ENCODE data around the gene KCNS1. TPM values are rescaled to one million over a fixed set of nuclear protein-coding genes. Genes with fewer than 3 reads are reported as not detected.

KCNS1 gene
- total RNA-seq, 4 donors from 2014 or later: 0.97 TPM; not detected in 3

GRCh38 chr20:45049438-45049837 is 51.5 kb downstream of the KCNS1 start:
- Histone ChIP-seq H3K9me3 (no peaks in the 10 kb centered on the region), H3K27ac (no peak overlapping the region), H3K4me1 (peaks cover 0 to 3% of the 10 kb centered on the region in 2 donors), H3K36me3 (no peaks in the 10 kb centered on the region), H3K4me3 (no peak overlapping the region), H3K27me3 (no peaks in the 10 kb centered on the region)
- intact Hi-C loops (cut with DNase I; ENCODE audit: low total_unique reads): no loop called here
- no peak for DNase-seq
- TF ChIP-seq CTCF (IDR thresholded peaks at IDR 0.05) (no peak), POLR2A (IDR thresholded peaks at IDR 0.05) (no peak)

GRCh38 chr20:45047581-45048119 is 53.3 kb downstream of the KCNS1 start:
- Histone ChIP-seq H3K36me3 (no peaks in the 10 kb centered on the region), H3K9me3 (no peaks in the 10 kb centered on the region), H3K4me1 (peaks cover 0 to 3% of the 10 kb centered on the region in 2 donors), H3K4me3 (no peak overlapping the region), H3K27ac (no peak overlapping the region), H3K27me3 (no peaks in the 10 kb centered on the region)
- intact Hi-C loops (cut with DNase I; ENCODE audit: low total_unique reads): no loop called here
- DNase-seq: no peak
- no peak for TF ChIP-seq POLR2A (IDR thresholded peaks at IDR 0.05)
- no peak for TF ChIP-seq CTCF (IDR thresholded peaks at IDR 0.05)

- H3K36me3 ChIP-seq: no peaks in the 10 kb centered on the region
- H3K4me3 ChIP-seq: no peak overlapping the region
- H3K27me3 ChIP-seq: no peaks in the 10 kb centered on the region
- no peak for TF ChIP-seq CTCF (IDR thresholded peaks at IDR 0.05)
- TF ChIP-seq POLR2A (IDR thresholded peaks at IDR 0.05): no peak
- no peaks in the 10 kb centered on the region for H3K4me1 ChIP-seq
- no peak overlapping the region for H3K27ac ChIP-seq
- DNase-seq: no peak
- H3K9me3 ChIP-seq: no peaks in the 10 kb centered on the region
- intact Hi-C loops (cut with DNase I; ENCODE audit: low total_unique reads): no loop called here
Measured at GRCh38 chr20:45044601-45045000, 56.3 kb downstream of the KCNS1 start.

- no peaks in the 10 kb centered on the region for H3K36me3 ChIP-seq
- intact Hi-C loops (cut with DNase I; ENCODE audit: low total_unique reads): no loop called here
- H3K4me3 ChIP-seq: no peak overlapping the region
- H3K27ac ChIP-seq: no peak overlapping the region
- no peaks in the 10 kb centered on the region for H3K4me1 ChIP-seq
- TF ChIP-seq POLR2A (IDR thresholded peaks at IDR 0.05) (no peak), CTCF (IDR thresholded peaks at IDR 0.05) (peak; percentile 62 to 79 (median 62))
- H3K9me3 ChIP-seq: no peaks in the 10 kb centered on the region
- DNase-seq: no peak
- H3K27me3 ChIP-seq: no peaks in the 10 kb centered on the region
Measured at GRCh38 chr20:45044084-45044573, 56.8 kb downstream of the KCNS1 start.

- TF ChIP-seq POLR2A (IDR thresholded peaks at IDR 0.05) (no peak), CTCF (IDR thresholded peaks at IDR 0.05) (no peak)
- no peak overlapping the region for H3K27ac ChIP-seq
- intact Hi-C loops (cut with DNase I; ENCODE audit: low total_unique reads): no loop called here
- no peak overlapping the region for H3K4me3 ChIP-seq
- no peaks in the 10 kb centered on the region for H3K9me3 ChIP-seq
- H3K27me3 ChIP-seq: no peaks in the 10 kb centered on the region
- no peak for DNase-seq
- no peaks in the 10 kb centered on the region for H3K4me1 ChIP-seq
- no peaks in the 10 kb centered on the region for H3K36me3 ChIP-seq
Measured at GRCh38 chr20:45042978-45043377, 57.9 kb downstream of the KCNS1 start.

Other genes with a start within 250 kb of the KCNS1 start
- gene YWHAB, start 215.4 kb downstream of the KCNS1 start, total RNA-seq: 100 to 1,000 TPM in 2 of 4 donors, 10 to 100 TPM in 2; 54.3 to 131 (median 108) TPM
- gene PABPC1L, start 191.1 kb downstream of the KCNS1 start, total RNA-seq: 10 to 100 TPM in 2 of 4 donors, under 1 TPM in 1, not detected in 1; 0.59 to 17.3 (median 12.9) TPM
- 10 to 100 TPM; 11.1 to 15.6 (median 12.5) TPM for gene TOMM34, start 140.7 kb downstream of the KCNS1 start, total RNA-seq
- 10 to 100 TPM in 3 of 4 donors, 1 to 10 TPM in 1; 9.0 to 43.6 (median 29.6) TPM for gene STK4, start 134.6 kb downstream of the KCNS1 start, total RNA-seq
- gene WFDC5, start 14.0 kb upstream of the KCNS1 start, total RNA-seq: not detected
- gene WFDC12, start 23.3 kb upstream of the KCNS1 start, total RNA-seq: not detected
- gene PI3, start 73.8 kb upstream of the KCNS1 start, total RNA-seq: not detected
- gene SEMG1, start 105.9 kb upstream of the KCNS1 start, total RNA-seq: not detected
- not detected for gene SEMG2, start 120.2 kb upstream of the KCNS1 start, total RNA-seq
- 10 to 100 TPM in 3 of 4 donors, 1 to 10 TPM in 1; 1.0 to 57.4 (median 20.9) TPM for gene SLPI, start 153.4 kb upstream of the KCNS1 start, total RNA-seq
- gene RBPJL, start 205.7 kb upstream of the KCNS1 start, total RNA-seq: not detected
- gene MATN4, start 207.2 kb upstream of the KCNS1 start, total RNA-seq: 1 to 10 TPM in 1 of 4 donors, not detected in 3; 5.6 TPM
- 10 to 100 TPM in 3 of 4 donors, 1 to 10 TPM in 1; 7.9 to 77.9 (median 48.4) TPM for gene SDC4, start 247.3 kb upstream of the KCNS1 start, total RNA-seq

Data from uterus (tissue), 4 donors.